ENCODE data around the gene XDH.

The XDH gene

GRCh38 chr2:31380243-31380642 lies 34.3 kb downstream of the XDH start:
- no peak overlapping the region for H3K4me2 ChIP-seq (ENCODE audit: insufficient read depth, low read length, poor library complexity, severe bottlenecking)
- no peak overlapping the region for H3K4me3 ChIP-seq (ENCODE audit: low read length in 2 of 2)
- no peak for DNase-seq (ENCODE audit: low spot score)
- H4K91ac ChIP-seq (ENCODE audit: low read depth, low read length, poor library complexity), result no peak overlapping the region
- no peak overlapping the region for H4K8ac ChIP-seq (ENCODE audit: low read depth, low read length)
- no peaks in the 10 kb centered on the region for H3K27me3 ChIP-seq (ENCODE audit: control insufficient read depth in 3 of 3, insufficient read depth in 3 of 3, low read depth in 1 of 3, low read length in 3 of 3)
- no peak overlapping the region for H2AK5ac ChIP-seq (ENCODE audit: low read depth, low read length)
- H3K4ac ChIP-seq (ENCODE audit: low read length), result no peak overlapping the region
- no peak overlapping the region for H3K27ac ChIP-seq (replicated peaks; ENCODE audit: low read length)
- no peak overlapping the region for H2BK15ac ChIP-seq (ENCODE audit: low read length)
- H3K79me1 ChIP-seq (ENCODE audit: low read depth, low read length), result no peaks in the 10 kb centered on the region
- no peak overlapping the region for H3K18ac ChIP-seq (ENCODE audit: low read length)
- WGBS, 2 donors (ENCODE audit: extremely low coverage in 2 of 2, insufficient read length in 2 of 2, insufficient replicate concordance in 1 of 2), result no CpG with 5 or more reads among the region's 3 CpGs
- H3K4me1 ChIP-seq (ENCODE audit: control insufficient read depth in 2 of 2, insufficient read depth in 1 of 2, low read depth in 1 of 2, low read length in 2 of 2), result peaks cover 0 to 2% of the 10 kb centered on the region in 2 donors
- H3K9me3 ChIP-seq (replicated peaks in 1 of 2; ENCODE audit: control insufficient read depth in 2 of 2, insufficient read depth in 1 of 2, low read depth in 1 of 2, low read length in 2 of 2), result no peaks in the 10 kb centered on the region
- no peak overlapping the region for H2BK120ac ChIP-seq (ENCODE audit: low read depth, low read length)
- H3K14ac ChIP-seq (ENCODE audit: low read length), result no peak overlapping the region
- H3K36me3 ChIP-seq (replicated peaks in 1 of 2; ENCODE audit: control insufficient read depth in 2 of 2, insufficient read depth in 2 of 2, low read length in 2 of 2), result no peaks in the 10 kb centered on the region
- no peak overlapping the region for H3K9ac ChIP-seq (ENCODE audit: low read depth, low read length, poor library complexity)
- H3K23ac ChIP-seq (ENCODE audit: low read depth, low read length, poor library complexity), result no peak overlapping the region
- no peak overlapping the region for H2AFZ ChIP-seq (ENCODE audit: low read length)
- no peak overlapping the region for H2BK5ac ChIP-seq (ENCODE audit: low read length)
- no peak overlapping the region for H2BK12ac ChIP-seq (ENCODE audit: low read length)

- Histone ChIP-seq H3K79me1 (ENCODE audit: low read depth, low read length) (no peaks in the 10 kb centered on the region), H2AFZ (ENCODE audit: low read length) (no peak overlapping the region), H3K27me3 (ENCODE audit: control insufficient read depth in 3 of 3, insufficient read depth in 3 of 3, low read depth in 1 of 3, low read length in 3 of 3) (no peaks in the 10 kb centered on the region), H2BK15ac (ENCODE audit: low read length) (no peak overlapping the region), H3K23ac (ENCODE audit: low read depth, low read length, poor library complexity) (no peak overlapping the region), H3K14ac (ENCODE audit: low read length) (no peak overlapping the region), H3K9me3 (replicated peaks in 1 of 2; ENCODE audit: control insufficient read depth in 2 of 2, insufficient read depth in 1 of 2, low read depth in 1 of 2, low read length in 2 of 2) (no peaks in the 10 kb centered on the region), H3K4me2 (ENCODE audit: insufficient read depth, low read length, poor library complexity, severe bottlenecking) (no peak overlapping the region), H2BK12ac (ENCODE audit: low read length) (no peak overlapping the region), H4K91ac (ENCODE audit: low read depth, low read length, poor library complexity) (no peak overlapping the region), H3K9ac (ENCODE audit: low read depth, low read length, poor library complexity) (no peak overlapping the region), H3K4me1 (ENCODE audit: control insufficient read depth in 2 of 2, insufficient read depth in 1 of 2, low read depth in 1 of 2, low read length in 2 of 2) (peaks cover 0 to 2% of the 10 kb centered on the region in 2 donors), H2AK5ac (ENCODE audit: low read depth, low read length) (no peak overlapping the region), H3K18ac (ENCODE audit: low read length) (no peak overlapping the region), H3K27ac (replicated peaks; ENCODE audit: low read length) (no peak overlapping the region), H2BK5ac (ENCODE audit: low read length) (no peak overlapping the region), H3K4me3 (ENCODE audit: low read length in 2 of 2) (no peak overlapping the region), H3K36me3 (replicated peaks in 1 of 2; ENCODE audit: control insufficient read depth in 2 of 2, insufficient read depth in 2 of 2, low read length in 2 of 2) (no peaks in the 10 kb centered on the region), H3K4ac (ENCODE audit: low read length) (no peak overlapping the region), H2BK120ac (ENCODE audit: low read depth, low read length) (no peak overlapping the region), H4K8ac (ENCODE audit: low read depth, low read length) (no peak overlapping the region)
- DNase-seq (ENCODE audit: low spot score), result no peak
- WGBS, 2 donors (ENCODE audit: extremely low coverage in 2 of 2, insufficient read length in 2 of 2, insufficient replicate concordance in 1 of 2), result no CpG with 5 or more reads among the region's 1 CpG
These were observed 34.8 kb downstream of the XDH start for GRCh38 chr2:31379747-31380146.

- Histone ChIP-seq H2AFZ (ENCODE audit: low read length) (no peak overlapping the region), H2BK12ac (ENCODE audit: low read length) (no peak overlapping the region), H2BK15ac (ENCODE audit: low read length) (no peak overlapping the region), H3K9me3 (replicated peaks in 1 of 2; ENCODE audit: control insufficient read depth in 2 of 2, insufficient read depth in 1 of 2, low read depth in 1 of 2, low read length in 2 of 2) (no peaks in the 10 kb centered on the region), H3K79me1 (ENCODE audit: low read depth, low read length) (no peaks in the 10 kb centered on the region), H3K4me3 (ENCODE audit: low read length in 2 of 2) (no peak overlapping the region), H4K91ac (ENCODE audit: low read depth, low read length, poor library complexity) (no peak overlapping the region), H3K18ac (ENCODE audit: low read length) (no peak overlapping the region), H3K27me3 (ENCODE audit: control insufficient read depth in 3 of 3, insufficient read depth in 3 of 3, low read depth in 1 of 3, low read length in 3 of 3) (no peaks in the 10 kb centered on the region), H3K14ac (ENCODE audit: low read length) (no peak overlapping the region), H3K4me1 (ENCODE audit: control insufficient read depth in 2 of 2, insufficient read depth in 1 of 2, low read depth in 1 of 2, low read length in 2 of 2) (peaks cover 0 to 2% of the 10 kb centered on the region in 2 donors), H3K4me2 (ENCODE audit: insufficient read depth, low read length, poor library complexity, severe bottlenecking) (no peak overlapping the region), H2AK5ac (ENCODE audit: low read depth, low read length) (no peak overlapping the region), H2BK120ac (ENCODE audit: low read depth, low read length) (no peak overlapping the region), H4K8ac (ENCODE audit: low read depth, low read length) (no peak overlapping the region), H3K27ac (replicated peaks; ENCODE audit: low read length) (no peak overlapping the region), H3K23ac (ENCODE audit: low read depth, low read length, poor library complexity) (no peak overlapping the region), H3K9ac (ENCODE audit: low read depth, low read length, poor library complexity) (no peak overlapping the region), H3K36me3 (replicated peaks in 1 of 2; ENCODE audit: control insufficient read depth in 2 of 2, insufficient read depth in 2 of 2, low read length in 2 of 2) (no peaks in the 10 kb centered on the region), H2BK5ac (ENCODE audit: low read length) (no peak overlapping the region), H3K4ac (ENCODE audit: low read length) (no peak overlapping the region)
- no peak for DNase-seq (ENCODE audit: low spot score)
- no CpG with 5 or more reads among the region's 6 CpGs for whole genome bisulfite sequencing, 2 donors (ENCODE audit: extremely low coverage in 2 of 2, insufficient read length in 2 of 2, insufficient replicate concordance in 1 of 2)
These were observed 35.6 kb downstream of the XDH start for GRCh38 chr2:31378791-31379501.

GRCh38 chr2:31378389-31378788 lies 36.2 kb downstream of the XDH start:
- no peak overlapping the region for H3K4ac ChIP-seq (ENCODE audit: low read length)
- no peak overlapping the region for H2BK12ac ChIP-seq (ENCODE audit: low read length)
- DNase-seq (ENCODE audit: low spot score), result no peak
- no peak overlapping the region for H3K9ac ChIP-seq (ENCODE audit: low read depth, low read length, poor library complexity)
- peaks cover 0 to 2% of the 10 kb centered on the region in 2 donors for H3K4me1 ChIP-seq (ENCODE audit: control insufficient read depth in 2 of 2, insufficient read depth in 1 of 2, low read depth in 1 of 2, low read length in 2 of 2)
- H3K27ac ChIP-seq (replicated peaks; ENCODE audit: low read length), result no peak overlapping the region
- H2BK120ac ChIP-seq (ENCODE audit: low read depth, low read length), result no peak overlapping the region
- H3K4me2 ChIP-seq (ENCODE audit: insufficient read depth, low read length, poor library complexity, severe bottlenecking), result no peak overlapping the region
- no peak overlapping the region for H2AFZ ChIP-seq (ENCODE audit: low read length)
- H3K79me1 ChIP-seq (ENCODE audit: low read depth, low read length), result no peaks in the 10 kb centered on the region
- no peak overlapping the region for H2AK5ac ChIP-seq (ENCODE audit: low read depth, low read length)
- H3K23ac ChIP-seq (ENCODE audit: low read depth, low read length, poor library complexity), result no peak overlapping the region
- H3K9me3 ChIP-seq (replicated peaks in 1 of 2; ENCODE audit: control insufficient read depth in 2 of 2, insufficient read depth in 1 of 2, low read depth in 1 of 2, low read length in 2 of 2), result no peaks in the 10 kb centered on the region
- no peak overlapping the region for H2BK5ac ChIP-seq (ENCODE audit: low read length)
- H4K91ac ChIP-seq (ENCODE audit: low read depth, low read length, poor library complexity), result no peak overlapping the region
- H3K4me3 ChIP-seq (ENCODE audit: low read length in 2 of 2), result no peak overlapping the region
- no peak overlapping the region for H4K8ac ChIP-seq (ENCODE audit: low read depth, low read length)
- H3K14ac ChIP-seq (ENCODE audit: low read length), result no peak overlapping the region
- H3K18ac ChIP-seq (ENCODE audit: low read length), result no peak overlapping the region
- no peaks in the 10 kb centered on the region for H3K27me3 ChIP-seq (ENCODE audit: control insufficient read depth in 3 of 3, insufficient read depth in 3 of 3, low read depth in 1 of 3, low read length in 3 of 3)
- H2BK15ac ChIP-seq (ENCODE audit: low read length), result no peak overlapping the region
- no CpG with 5 or more reads among the region's 3 CpGs for WGBS, 2 donors (ENCODE audit: extremely low coverage in 2 of 2, insufficient read length in 2 of 2, insufficient replicate concordance in 1 of 2)
- no peaks in the 10 kb centered on the region for H3K36me3 ChIP-seq (replicated peaks in 1 of 2; ENCODE audit: control insufficient read depth in 2 of 2, insufficient read depth in 2 of 2, low read length in 2 of 2)
